Liver (tissue), 9 donors: ENCODE data around the gene RAB11FIP3. TPM values are rescaled to one million over a fixed set of nuclear protein-coding genes. Genes with fewer than 3 reads are reported as not detected.

ENCODE experiments used
- DNase-seq: peaks from one replicate; pipeline ENCODE4 v3.0.0-alpha.2; 2017; ENCODE audit warnings: low spot score
- H3K27ac ChIP-seq, 2 donors: one replicate each; pipeline ENCODE4 v1.7.0; 2013; ENCODE audit warnings: inconsistent platforms in 2 of 2, low read length in 2 of 2, control low read depth in 1 of 2, low read depth in 1 of 2, mild to moderate bottlenecking in 1 of 2
- H3K27me3 ChIP-seq, 4 donors: one replicate each; pipeline versions ENCODE4 v1.6.1 to v1.7.0; 2013; ENCODE audit warnings: low read length in 3 of 4, inconsistent platforms in 1 of 4, mild to moderate bottlenecking in 1 of 4, moderate library complexity in 1 of 4; ENCODE audit not compliant: control insufficient read depth in 4 of 4, insufficient read depth in 4 of 4
- H3K36me3 ChIP-seq, 4 donors: one replicate each; pipeline versions ENCODE4 v1.6.1 to v1.7.0; 2013; ENCODE audit warnings: low read length in 3 of 4, mild to moderate bottlenecking in 3 of 4, low read depth in 1 of 4, moderate library complexity in 1 of 4; ENCODE audit not compliant: control insufficient read depth in 4 of 4, insufficient read depth in 3 of 4
- H3K4me1 ChIP-seq, 4 donors: one replicate each; pipeline versions ENCODE4 v1.6.1 to v1.7.0; 2013; ENCODE audit warnings: low read length in 3 of 4, mild to moderate bottlenecking in 3 of 4, moderate library complexity in 1 of 4; ENCODE audit not compliant: control insufficient read depth in 4 of 4, insufficient read depth in 4 of 4
- H3K4me3 ChIP-seq, 3 donors: one replicate each; pipeline versions ENCODE4 v1.6.1 to v1.7.0; 2013; ENCODE audit warnings: low read length in 3 of 3, control low read depth in 1 of 3, low read depth in 1 of 3, mild to moderate bottlenecking in 1 of 3
- H3K9ac ChIP-seq, 2 donors: one replicate each; pipeline ENCODE4 v1.7.0; 2013; ENCODE audit warnings: low read length in 2 of 2, mild to moderate bottlenecking in 2 of 2, moderate library complexity in 2 of 2, control low read depth in 1 of 2, low read depth in 1 of 2
- H3K9me3 ChIP-seq, 4 donors: one replicate each; pipeline versions ENCODE4 v1.6.1 to v1.7.0; 2013; ENCODE audit warnings: low read length in 3 of 4; ENCODE audit not compliant: control insufficient read depth in 4 of 4
- EGR1 ChIP-seq, 2 donors: IDR thresholded peaks; 2 replicates each; pipeline ENCODE4 v1.6.1; 2016 to 2018; ENCODE audit warnings: antibody characterized with exemption in 2 of 2, low read depth in 2 of 2
- FOXA1 ChIP-seq: IDR thresholded peaks from 2 replicates; pipeline ENCODE4 v1.6.1; 2016; ENCODE audit warnings: antibody characterized with exemption
- FOXA2 ChIP-seq: IDR thresholded peaks from 2 replicates; pipeline ENCODE4 v1.6.1; 2016; ENCODE audit warnings: antibody characterized with exemption
- HNF4A ChIP-seq, 2 donors: conservative IDR thresholded peaks; 2 replicates each; pipeline ENCODE4 v1.6.1; 2016; ENCODE audit warnings: antibody characterized with exemption in 2 of 2, mild to moderate bottlenecking in 2 of 2
- HNF4G ChIP-seq: IDR thresholded peaks from 2 replicates; pipeline ENCODE4 v1.6.1; 2016; ENCODE audit warnings: antibody characterized with exemption
- NR2F2 ChIP-seq: IDR thresholded peaks from 2 replicates; pipeline ENCODE4 v1.6.1; 2016; ENCODE audit warnings: antibody characterized with exemption
- RAD21 ChIP-seq, 2 donors: IDR thresholded peaks; 2 replicates each; pipeline ENCODE4 v1.6.1; 2016; ENCODE audit warnings: antibody characterized with exemption in 2 of 2, mild to moderate bottlenecking in 2 of 2
- SP1 ChIP-seq: IDR thresholded peaks from 2 replicates; pipeline ENCODE4 v1.6.1; 2018; ENCODE audit warnings: antibody characterized with exemption, mild to moderate bottlenecking
- TAF1 ChIP-seq: conservative IDR thresholded peaks from 2 replicates; pipeline ENCODE4 v1.6.1; 2016; ENCODE audit warnings: antibody characterized with exemption, mild to moderate bottlenecking
- YY1 ChIP-seq: IDR thresholded peaks from 2 replicates; pipeline ENCODE4 v1.6.1; 2016; ENCODE audit warnings: antibody characterized with exemption, mild to moderate bottlenecking
- WGBS: extraction: QIAGEN DNeasy Blood & Tissue Kit; methylation state at CpG from one replicate; pipeline ENCODE4 v1.1.7; 2013; 5-methylcytosine and 5-hydroxymethylcytosine counted together
- polyA plus RNA-seq, 2 donors: library from polyadenylated mRNA; stranded (reverse) in 1 of 2; unstranded in 1 of 2; fragments of 200-250 nt in 1 of 2; fragments of >200 nt in 1 of 2; fragmentation: Nextera tagmentation in 1 of 2; extraction: Ambion mirVana in 1 of 2; gene quantifications; one replicate each; pipeline versions ENCODE4 v1.2.1 to v1.2.3, GENCODE V29; 2013 to 2015
- total RNA-seq, 2 donors: library from RNA; depleted of rRNA; stranded (reverse); fragments of >200 nt; gene quantifications; one replicate each; pipeline ENCODE4 v1.2.3, GENCODE V29; 2014
- TF ChIP-seq, protein P1 (sequence below): fragments of 150-350 bp; IDR thresholded peaks from 2 replicates; pipeline ENCODE4 v1.5.1; 2017; ENCODE audit warnings: improper control_type of control experiment, low read depth, low read length; ENCODE audit not compliant: missing input control
- TF ChIP-seq, protein P2 (sequence below): IDR thresholded peaks from 2 replicates; pipeline ENCODE4 v1.6.1; 2016; ENCODE audit warnings: antibody characterized with exemption
- TF ChIP-seq, protein P3 (sequence below): IDR thresholded peaks from 2 replicates; pipeline ENCODE4 v1.6.1; 2016; ENCODE audit warnings: antibody characterized with exemption, mild to moderate bottlenecking
- TF ChIP-seq, protein P4 (sequence below): IDR thresholded peaks from 2 replicates; pipeline ENCODE4 v1.6.1; 2016; ENCODE audit warnings: antibody characterized with exemption
- donor health status: healthy.
- donor health status: healthy.
- donor health status: healthy.
- donor health status: healthy.
- donor health status: healthy.

The RAB11FIP3 gene
- total and polyA plus RNA-seq, 4 donors, result 3.5 to 29.4 (median 15.7) TPM

DNA sequence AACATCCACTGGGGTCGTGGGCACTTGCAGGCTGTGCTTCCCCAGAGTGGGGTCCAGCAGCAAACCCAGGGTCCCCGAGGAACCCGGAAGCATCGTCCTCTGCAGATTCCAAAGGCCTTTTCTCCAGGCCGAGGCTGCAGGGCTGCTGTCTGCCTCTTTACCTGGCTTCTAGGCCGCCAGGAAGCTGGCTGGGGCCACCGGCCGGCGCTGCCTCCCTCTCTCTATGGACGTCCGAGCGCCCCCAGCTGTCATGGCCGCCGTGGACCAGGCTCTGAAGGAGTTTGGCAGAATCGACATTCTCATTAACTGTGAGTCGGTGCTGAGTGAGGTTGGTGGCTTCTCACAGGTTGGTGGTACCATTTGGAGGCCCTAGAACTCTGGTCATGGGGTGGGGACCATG is 18.2 kb upstream of the RAB11FIP3 start:
- peaks cover 4 to 30% (median 17%) of the 10 kb centered on the region in 4 donors for H3K4me1 ChIP-seq
- no peak overlapping the region for H3K4me3 ChIP-seq
- 92% methylated on average over 16 of the region's 16 CpGs for WGBS
- no peaks in the 10 kb centered on the region for H3K27me3 ChIP-seq
- DNase-seq, result no peak
- H3K27ac ChIP-seq, result peak overlapping the region in 1 of 2 donors; percentile 82
- H3K9ac ChIP-seq, result no peak overlapping the region
- H3K9me3 ChIP-seq, result no peaks in the 10 kb centered on the region
- TF ChIP-seq, protein P1, sequence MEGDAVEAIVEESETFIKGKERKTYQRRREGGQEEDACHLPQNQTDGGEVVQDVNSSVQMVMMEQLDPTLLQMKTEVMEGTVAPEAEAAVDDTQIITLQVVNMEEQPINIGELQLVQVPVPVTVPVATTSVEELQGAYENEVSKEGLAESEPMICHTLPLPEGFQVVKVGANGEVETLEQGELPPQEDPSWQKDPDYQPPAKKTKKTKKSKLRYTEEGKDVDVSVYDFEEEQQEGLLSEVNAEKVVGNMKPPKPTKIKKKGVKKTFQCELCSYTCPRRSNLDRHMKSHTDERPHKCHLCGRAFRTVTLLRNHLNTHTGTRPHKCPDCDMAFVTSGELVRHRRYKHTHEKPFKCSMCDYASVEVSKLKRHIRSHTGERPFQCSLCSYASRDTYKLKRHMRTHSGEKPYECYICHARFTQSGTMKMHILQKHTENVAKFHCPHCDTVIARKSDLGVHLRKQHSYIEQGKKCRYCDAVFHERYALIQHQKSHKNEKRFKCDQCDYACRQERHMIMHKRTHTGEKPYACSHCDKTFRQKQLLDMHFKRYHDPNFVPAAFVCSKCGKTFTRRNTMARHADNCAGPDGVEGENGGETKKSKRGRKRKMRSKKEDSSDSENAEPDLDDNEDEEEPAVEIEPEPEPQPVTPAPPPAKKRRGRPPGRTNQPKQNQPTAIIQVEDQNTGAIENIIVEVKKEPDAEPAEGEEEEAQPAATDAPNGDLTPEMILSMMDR, result no peak
- no peak for TF ChIP-seq SP1
- TF ChIP-seq YY1, result no peak
- peaks cover 12 to 29% (median 14%) of the 10 kb centered on the region in 4 donors for H3K36me3 ChIP-seq

DNA sequence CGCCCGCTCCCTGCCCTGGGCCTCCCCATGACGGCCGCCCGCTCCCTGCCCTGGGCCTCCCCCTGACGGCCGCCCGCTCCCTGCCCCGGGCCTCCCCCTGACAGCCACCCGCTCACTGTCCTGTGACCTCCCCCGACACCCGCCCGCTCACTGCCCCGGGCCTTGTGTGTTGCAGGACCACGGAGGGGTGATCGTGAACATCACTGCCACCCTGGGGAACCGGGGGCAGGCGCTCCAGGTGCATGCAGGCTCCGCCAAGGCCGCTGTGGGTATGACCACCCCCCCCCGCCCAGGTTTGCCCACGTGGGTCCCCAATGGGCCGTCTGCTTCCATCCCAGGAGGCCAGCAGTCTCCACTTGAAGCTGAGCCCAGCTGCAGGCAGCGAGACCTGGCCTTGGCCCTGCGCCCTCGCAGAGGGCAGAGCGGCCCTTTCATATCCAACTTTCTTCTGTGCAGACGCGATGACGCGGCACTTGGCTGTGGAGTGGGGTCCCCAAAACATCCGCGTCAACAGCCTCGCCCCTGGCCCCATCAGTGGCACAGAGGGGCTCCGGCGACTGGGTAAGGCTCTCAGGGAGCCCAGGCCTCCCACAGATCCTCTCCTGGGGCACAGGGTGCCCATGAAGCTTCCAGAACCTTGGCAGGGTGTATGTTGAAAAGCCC is 14.8 kb upstream of the RAB11FIP3 start:
- no peaks in the 10 kb centered on the region for H3K9me3 ChIP-seq
- no peak for DNase-seq
- H3K36me3 ChIP-seq, result peaks cover 13 to 29% (median 14%) of the 10 kb centered on the region in 4 donors
- TF ChIP-seq FOXA1, result no peak
- 94% methylated on average over 36 of the region's 36 CpGs for WGBS
- peaks cover 0 to 13% (median 6%) of the 10 kb centered on the region in 4 donors for H3K4me1 ChIP-seq
- H3K27ac ChIP-seq, result no peak overlapping the region
- no peak overlapping the region for H3K4me3 ChIP-seq
- H3K27me3 ChIP-seq, result no peaks in the 10 kb centered on the region
- no peak overlapping the region for H3K9ac ChIP-seq

DNA sequence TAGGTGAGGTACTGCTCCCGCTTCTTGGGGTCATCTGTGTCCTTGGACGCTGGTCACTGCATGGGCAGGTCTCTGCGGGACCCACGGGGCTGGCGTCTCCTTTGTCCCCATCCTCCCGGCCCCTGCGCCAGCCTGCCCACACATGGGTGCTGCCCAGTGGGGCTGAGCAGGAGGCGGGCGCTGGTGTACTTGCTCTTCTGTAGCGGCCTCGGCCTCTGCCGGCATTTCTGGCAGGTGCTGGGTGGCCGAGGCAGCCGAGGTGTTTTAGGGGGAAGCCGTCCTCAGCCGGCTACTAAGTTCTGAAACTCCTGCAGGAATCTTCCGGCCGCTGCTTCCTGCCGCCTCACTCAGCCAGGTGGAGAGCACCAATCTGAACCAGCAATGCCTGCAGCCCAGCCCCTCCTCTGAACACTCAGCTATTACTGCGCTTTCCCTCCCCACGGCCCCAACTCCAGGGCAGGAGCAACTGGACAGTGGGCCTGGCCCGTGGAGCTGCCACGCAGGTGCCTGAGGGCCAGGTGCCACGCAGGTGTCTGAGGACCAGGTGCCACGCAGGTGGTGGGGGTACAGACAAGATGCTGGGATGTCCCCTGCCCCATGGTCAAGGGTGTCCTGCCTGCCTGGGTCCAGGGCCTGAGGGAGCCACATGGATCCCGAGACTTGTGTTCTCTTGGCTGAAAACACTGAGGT is 13.7 kb upstream of the RAB11FIP3 start:
- Histone ChIP-seq H3K27ac (no peak overlapping the region), H3K36me3 (peaks cover 13 to 29% (median 14%) of the 10 kb centered on the region in 4 donors), H3K9me3 (no peaks in the 10 kb centered on the region), H3K4me1 (peaks cover 0 to 6% (median under 1%) of the 10 kb centered on the region in 4 donors), H3K27me3 (no peaks in the 10 kb centered on the region), H3K4me3 (no peak overlapping the region), H3K9ac (no peak overlapping the region)
- 96% methylated on average over 26 of the region's 26 CpGs for WGBS
- TF ChIP-seq, protein P2, sequence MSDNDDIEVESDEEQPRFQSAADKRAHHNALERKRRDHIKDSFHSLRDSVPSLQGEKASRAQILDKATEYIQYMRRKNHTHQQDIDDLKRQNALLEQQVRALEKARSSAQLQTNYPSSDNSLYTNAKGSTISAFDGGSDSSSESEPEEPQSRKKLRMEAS, result no peak
- TF ChIP-seq YY1, result no peak
- no peak for TF ChIP-seq HNF4G
- no peak for TF ChIP-seq FOXA2
- no peak for TF ChIP-seq NR2F2
- DNase-seq, result no peak

DNA sequence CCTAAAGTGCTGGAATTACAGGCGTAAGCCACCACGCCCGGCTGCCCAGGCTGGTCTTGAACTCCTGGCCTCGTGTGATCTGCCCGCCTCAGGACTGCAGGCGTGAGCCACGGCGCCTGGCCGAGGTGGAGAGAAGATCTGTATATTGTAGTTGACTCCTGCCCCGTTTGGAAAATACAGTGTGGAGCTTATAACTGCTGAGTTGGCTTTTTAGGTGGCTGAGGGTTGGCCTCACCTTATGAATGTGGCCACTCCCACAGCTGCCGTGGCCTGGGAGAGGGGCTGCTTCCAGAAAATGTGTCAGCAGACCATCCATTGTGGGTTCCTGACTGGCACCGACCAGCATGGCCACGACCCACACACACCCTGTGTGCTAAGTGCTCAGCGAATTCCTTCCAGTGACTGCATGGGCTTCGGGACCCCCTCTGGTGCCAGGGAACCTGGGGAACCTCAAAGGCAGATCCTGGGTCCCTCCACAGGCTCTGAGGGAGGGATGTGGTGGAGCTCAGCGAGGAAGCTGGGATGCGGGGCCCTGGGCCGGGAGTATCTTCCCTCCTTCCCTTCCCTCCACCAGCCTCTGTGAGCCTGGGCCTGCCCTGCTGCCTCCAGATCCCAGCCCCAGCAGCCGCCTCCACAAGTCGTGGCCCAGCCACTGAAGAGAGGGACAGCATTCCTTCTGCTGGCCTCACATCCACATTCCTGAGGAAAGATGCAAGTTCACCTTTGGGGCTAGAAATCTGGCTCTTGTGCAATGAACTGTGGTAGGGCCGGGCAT is 10.9 kb upstream of the RAB11FIP3 start:
- Histone ChIP-seq H3K27ac (no peak overlapping the region), H3K9me3 (no peaks in the 10 kb centered on the region), H3K36me3 (peaks cover 10 to 21% (median 13%) of the 10 kb centered on the region in 4 donors), H3K27me3 (no peaks in the 10 kb centered on the region), H3K9ac (no peak overlapping the region), H3K4me3 (no peak overlapping the region), H3K4me1 (no peaks in the 10 kb centered on the region)
- 91% methylated on average over 21 of the region's 21 CpGs for WGBS
- no peak for DNase-seq
- no peak for TF ChIP-seq HNF4A (conservative IDR thresholded peaks at IDR 0.05)
- TF ChIP-seq, protein P3, sequence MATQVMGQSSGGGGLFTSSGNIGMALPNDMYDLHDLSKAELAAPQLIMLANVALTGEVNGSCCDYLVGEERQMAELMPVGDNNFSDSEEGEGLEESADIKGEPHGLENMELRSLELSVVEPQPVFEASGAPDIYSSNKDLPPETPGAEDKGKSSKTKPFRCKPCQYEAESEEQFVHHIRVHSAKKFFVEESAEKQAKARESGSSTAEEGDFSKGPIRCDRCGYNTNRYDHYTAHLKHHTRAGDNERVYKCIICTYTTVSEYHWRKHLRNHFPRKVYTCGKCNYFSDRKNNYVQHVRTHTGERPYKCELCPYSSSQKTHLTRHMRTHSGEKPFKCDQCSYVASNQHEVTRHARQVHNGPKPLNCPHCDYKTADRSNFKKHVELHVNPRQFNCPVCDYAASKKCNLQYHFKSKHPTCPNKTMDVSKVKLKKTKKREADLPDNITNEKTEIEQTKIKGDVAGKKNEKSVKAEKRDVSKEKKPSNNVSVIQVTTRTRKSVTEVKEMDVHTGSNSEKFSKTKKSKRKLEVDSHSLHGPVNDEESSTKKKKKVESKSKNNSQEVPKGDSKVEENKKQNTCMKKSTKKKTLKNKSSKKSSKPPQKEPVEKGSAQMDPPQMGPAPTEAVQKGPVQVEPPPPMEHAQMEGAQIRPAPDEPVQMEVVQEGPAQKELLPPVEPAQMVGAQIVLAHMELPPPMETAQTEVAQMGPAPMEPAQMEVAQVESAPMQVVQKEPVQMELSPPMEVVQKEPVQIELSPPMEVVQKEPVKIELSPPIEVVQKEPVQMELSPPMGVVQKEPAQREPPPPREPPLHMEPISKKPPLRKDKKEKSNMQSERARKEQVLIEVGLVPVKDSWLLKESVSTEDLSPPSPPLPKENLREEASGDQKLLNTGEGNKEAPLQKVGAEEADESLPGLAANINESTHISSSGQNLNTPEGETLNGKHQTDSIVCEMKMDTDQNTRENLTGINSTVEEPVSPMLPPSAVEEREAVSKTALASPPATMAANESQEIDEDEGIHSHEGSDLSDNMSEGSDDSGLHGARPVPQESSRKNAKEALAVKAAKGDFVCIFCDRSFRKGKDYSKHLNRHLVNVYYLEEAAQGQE, result no peak
- TF ChIP-seq TAF1, result no peak
- TF ChIP-seq EGR1 (IDR thresholded peaks at IDR 0.05; ENCODE audit: low read depth in 2 of 2), result no peak
- no peak for TF ChIP-seq FOXA2
- TF ChIP-seq, protein P4, sequence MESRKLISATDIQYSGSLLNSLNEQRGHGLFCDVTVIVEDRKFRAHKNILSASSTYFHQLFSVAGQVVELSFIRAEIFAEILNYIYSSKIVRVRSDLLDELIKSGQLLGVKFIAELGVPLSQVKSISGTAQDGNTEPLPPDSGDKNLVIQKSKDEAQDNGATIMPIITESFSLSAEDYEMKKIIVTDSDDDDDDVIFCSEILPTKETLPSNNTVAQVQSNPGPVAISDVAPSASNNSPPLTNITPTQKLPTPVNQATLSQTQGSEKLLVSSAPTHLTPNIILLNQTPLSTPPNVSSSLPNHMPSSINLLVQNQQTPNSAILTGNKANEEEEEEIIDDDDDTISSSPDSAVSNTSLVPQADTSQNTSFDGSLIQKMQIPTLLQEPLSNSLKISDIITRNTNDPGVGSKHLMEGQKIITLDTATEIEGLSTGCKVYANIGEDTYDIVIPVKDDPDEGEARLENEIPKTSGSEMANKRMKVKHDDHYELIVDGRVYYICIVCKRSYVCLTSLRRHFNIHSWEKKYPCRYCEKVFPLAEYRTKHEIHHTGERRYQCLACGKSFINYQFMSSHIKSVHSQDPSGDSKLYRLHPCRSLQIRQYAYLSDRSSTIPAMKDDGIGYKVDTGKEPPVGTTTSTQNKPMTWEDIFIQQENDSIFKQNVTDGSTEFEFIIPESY, result no peak
- TF ChIP-seq RAD21 (IDR thresholded peaks at IDR 0.05), result no peak
